ENCODE data around the gene PKN2.

- TF ChIP-seq CTCF (IDR thresholded peaks at IDR 0.05) (no peak), POLR2AphosphoS5 (IDR thresholded peaks at IDR 0.05) (no peak), EP300 (IDR thresholded peaks at IDR 0.05) (no peak), POLR2A (IDR thresholded peaks at IDR 0.05) (no peak)
Observed at GRCh38 chr1:88701275-88701674, 17.2 kb downstream of the PKN2 start.
